ENCODE results near the gene KCNQ5. TPM values are rescaled to one million over a fixed set of nuclear protein-coding genes. Genes with fewer than 3 reads are reported as not detected.

The KCNQ5 gene
- total RNA-seq, 1 donor from 2014 or later, result 3.9 TPM

- H3K36me3 ChIP-seq, result no peaks in the 10 kb centered on the region
- no peak overlapping the region for H3K4me3 ChIP-seq
- intact Hi-C loops (cut with DNase I), result no loop called here
- no peaks in the 10 kb centered on the region for H3K9me3 ChIP-seq
- DNase-seq (ENCODE audit: extremely low spot score in 2 of 2), result no peak
- H3K27ac ChIP-seq, result no peak overlapping the region
- H3K27me3 ChIP-seq, result no peaks in the 10 kb centered on the region
- H3K4me1 ChIP-seq, result no peaks in the 10 kb centered on the region
- TF ChIP-seq CTCF (IDR thresholded peaks at IDR 0.05) (no peak), POLR2A (IDR thresholded peaks at IDR 0.05) (no peak), POLR2AphosphoS5 (IDR thresholded peaks at IDR 0.05; ENCODE audit: insufficient read depth in 1 of 2, low read depth in 1 of 2) (no peak)
These were observed 316.2 kb downstream of the KCNQ5 start for GRCh38 chr6:72938104-72938503.

GRCh38 chr6:72939004-72939403 lies 317.1 kb downstream of the KCNQ5 start:
- no peak for DNase-seq (ENCODE audit: extremely low spot score in 2 of 2)
- Histone ChIP-seq H3K9me3 (no peaks in the 10 kb centered on the region), H3K4me3 (no peak overlapping the region), H3K36me3 (no peaks in the 10 kb centered on the region), H3K4me1 (no peaks in the 10 kb centered on the region), H3K27ac (no peak overlapping the region), H3K27me3 (no peaks in the 10 kb centered on the region)
- intact Hi-C loops (cut with DNase I), result no loop called here
- no peak for TF ChIP-seq POLR2A (IDR thresholded peaks at IDR 0.05)
- TF ChIP-seq CTCF (IDR thresholded peaks at IDR 0.05), result no peak
- TF ChIP-seq POLR2AphosphoS5 (IDR thresholded peaks at IDR 0.05; ENCODE audit: insufficient read depth in 1 of 2, low read depth in 1 of 2), result no peak

GRCh38 chr6:72940265-72940664 lies 318.4 kb downstream of the KCNQ5 start:
- Histone ChIP-seq H3K4me3 (no peak overlapping the region), H3K27me3 (no peaks in the 10 kb centered on the region), H3K4me1 (no peaks in the 10 kb centered on the region), H3K9me3 (no peaks in the 10 kb centered on the region), H3K27ac (no peak overlapping the region), H3K36me3 (no peaks in the 10 kb centered on the region)
- intact Hi-C loops (cut with DNase I), result no loop called here
- no peak for DNase-seq (ENCODE audit: extremely low spot score in 2 of 2)
- TF ChIP-seq POLR2A (IDR thresholded peaks at IDR 0.05) (no peak), CTCF (IDR thresholded peaks at IDR 0.05) (no peak), POLR2AphosphoS5 (IDR thresholded peaks at IDR 0.05; ENCODE audit: insufficient read depth in 1 of 2, low read depth in 1 of 2) (no peak)

- Histone ChIP-seq H3K27ac (no peak overlapping the region), H3K27me3 (no peaks in the 10 kb centered on the region)
- intact Hi-C loops (cut with DNase I), result no loop called here
These were observed 319.4 kb downstream of the KCNQ5 start for GRCh38 chr6:72941263-72941662.

GRCh38 chr6:72941751-72942150 lies 319.9 kb downstream of the KCNQ5 start:
- Histone ChIP-seq H3K4me1 (no peaks in the 10 kb centered on the region), H3K36me3 (no peaks in the 10 kb centered on the region), H3K9me3 (no peaks in the 10 kb centered on the region), H3K4me3 (no peak overlapping the region), H3K27ac (no peak overlapping the region), H3K27me3 (no peaks in the 10 kb centered on the region)
- TF ChIP-seq CTCF (IDR thresholded peaks at IDR 0.05) (no peak), POLR2A (IDR thresholded peaks at IDR 0.05) (no peak), POLR2AphosphoS5 (IDR thresholded peaks at IDR 0.05; ENCODE audit: insufficient read depth in 1 of 2, low read depth in 1 of 2) (no peak)
- intact Hi-C loops (cut with DNase I), result no loop called here
- DNase-seq (ENCODE audit: extremely low spot score in 2 of 2), result no peak

More at GRCh38 chr6:72941263-72941662, 319.4 kb downstream of the KCNQ5 start:
- TF ChIP-seq POLR2A (IDR thresholded peaks at IDR 0.05) (no peak), CTCF (IDR thresholded peaks at IDR 0.05) (no peak)
- Histone ChIP-seq H3K4me1 (no peaks in the 10 kb centered on the region), H3K4me3 (no peak overlapping the region), H3K9me3 (no peaks in the 10 kb centered on the region), H3K36me3 (no peaks in the 10 kb centered on the region)
- DNase-seq (ENCODE audit: extremely low spot score in 2 of 2), result no peak

All from vagina (tissue), 2 donors.